ENCODE data around the gene ELF2.
"Not testable (repeated sequence)": the region's sequence is repeated elsewhere in the genome, so short reads cannot be mapped to it uniquely, and the experiment has no call there.

The ELF2 gene

GRCh38 chr4:139202991-139203390 is 26.0 kb upstream of the ELF2 start:
- POLR2A ChIA-PET (ENCODE audit: low non-redundant PET): no interaction called here
- H3K27ac ChIP-seq: no peak overlapping the region
- TF ChIP-seq CTCF (conservative IDR thresholded peaks at IDR 0.05; ENCODE audit: low read depth): no peak
- DNase-seq (ENCODE audit: low spot score): no peak
- CTCF ChIA-PET: no interaction called here

- H3K27ac ChIP-seq: no peak overlapping the region
- DNase-seq (ENCODE audit: low spot score): no peak
- ChIA-PET CTCF (no interaction called here), POLR2A (ENCODE audit: low non-redundant PET) (no interaction called here)
- no peak for TF ChIP-seq CTCF (conservative IDR thresholded peaks at IDR 0.05; ENCODE audit: low read depth)
These were observed 23.5 kb upstream of the ELF2 start for GRCh38 chr4:139200506-139200905.

- no peak for TF ChIP-seq CTCF (conservative IDR thresholded peaks at IDR 0.05; ENCODE audit: low read depth)
- CTCF ChIA-PET: no interaction called here
- POLR2A ChIA-PET (ENCODE audit: low non-redundant PET): no interaction called here
- H3K27ac ChIP-seq: no peak overlapping the region
- no peak for DNase-seq (ENCODE audit: low spot score)
These were observed 23.1 kb upstream of the ELF2 start for GRCh38 chr4:139200102-139200501.

- DNase-seq (ENCODE audit: low spot score); H3K27ac ChIP-seq; CTCF ChIA-PET; POLR2A ChIA-PET (ENCODE audit: low non-redundant PET): not testable (repeated sequence)
These were observed 20.2 kb upstream of the ELF2 start for GRCh38 chr4:139197214-139197613.

GRCh38 chr4:139196462-139196861 is 19.4 kb upstream of the ELF2 start:
- H3K27ac ChIP-seq: no peak overlapping the region
- TF ChIP-seq CTCF (conservative IDR thresholded peaks at IDR 0.05; ENCODE audit: low read depth): no peak
- ChIA-PET POLR2A (ENCODE audit: low non-redundant PET) (no interaction called here), CTCF (no interaction called here)
- DNase-seq (ENCODE audit: low spot score): no peak

GRCh38 chr4:139191373-139191772 is 14.4 kb upstream of the ELF2 start:
- H3K27ac ChIP-seq: no peak overlapping the region
- ChIA-PET POLR2A (ENCODE audit: low non-redundant PET) (no interaction called here), CTCF (interaction anchor here (0.6 kb wide), 3 partner anchors 11 to 1392 kb away, joined by 3 to 5 read pairs (median 3); no protein-coding TSS in a partner anchor)
- no peak for DNase-seq (ENCODE audit: low spot score)
- TF ChIP-seq CTCF (conservative IDR thresholded peaks at IDR 0.05; ENCODE audit: low read depth): no peak

GRCh38 chr4:139189972-139190371 is 13.0 kb upstream of the ELF2 start:
- no peak for TF ChIP-seq CTCF (conservative IDR thresholded peaks at IDR 0.05; ENCODE audit: low read depth)
- DNase-seq (ENCODE audit: low spot score): no peak
- ChIA-PET CTCF (interaction anchor here (0.6 kb wide), 2 partner anchors 11 to 28 kb away, joined by 3 read pairs; no protein-coding TSS in a partner anchor), POLR2A (ENCODE audit: low non-redundant PET) (no interaction called here)
- no peak overlapping the region for H3K27ac ChIP-seq
